22Rv1 (cell line): ENCODE measurements around the gene SPINT2.
A peak's percentile ranks its signal among the peaks of the same experiment; 100 is the strongest.

Experiments used
- H3K27ac ChIP-seq: fragments of 450-650 bp; 2 replicates; pipeline ENCODE4 v1.5.1; 2017
- ZFX ChIP-seq: fragments of 450-650 bp; IDR thresholded peaks from 2 replicates; pipeline ENCODE4 v1.6.1; 2017; ENCODE audit warnings: antibody characterized with exemption, borderline replicate concordance
- TF ChIP-seq, protein P1 (sequence below): fragments of 450-650 bp; IDR thresholded peaks from 2 replicates; pipeline ENCODE4 v1.5.1; 2017; ENCODE audit warnings: mild to moderate bottlenecking

The SPINT2 gene

DNA sequence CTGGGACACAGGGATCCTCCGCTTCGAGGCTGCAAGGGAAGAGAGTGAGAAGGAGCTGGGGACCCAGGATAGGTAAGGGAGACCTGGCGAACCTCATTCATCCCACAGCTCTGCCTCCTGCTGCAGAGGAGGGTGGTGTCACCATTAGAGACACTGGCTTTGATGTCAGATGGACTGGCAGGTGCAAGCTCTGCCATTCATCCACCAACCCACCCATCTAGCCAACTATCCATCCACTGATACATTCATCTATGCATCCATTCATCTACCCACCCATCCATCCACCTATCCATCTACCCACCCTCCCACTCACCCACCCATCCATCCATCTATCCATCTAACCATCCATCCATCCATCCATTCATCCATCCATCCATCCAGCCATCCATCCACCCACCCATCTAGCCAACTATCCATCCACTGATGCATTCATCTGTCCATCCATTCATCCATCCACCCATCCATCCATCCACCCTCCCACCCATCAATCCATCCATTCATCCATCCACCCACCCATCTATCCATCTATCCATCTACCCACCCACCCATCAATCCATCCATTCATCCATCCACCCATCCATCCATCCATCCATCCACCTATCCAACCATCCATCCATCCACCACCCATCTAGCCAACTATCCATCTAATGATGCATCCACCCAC lies 45.4 kb downstream of the SPINT2 start:
- TF ChIP-seq ZFX = no peak
- TF ChIP-seq, protein P1, sequence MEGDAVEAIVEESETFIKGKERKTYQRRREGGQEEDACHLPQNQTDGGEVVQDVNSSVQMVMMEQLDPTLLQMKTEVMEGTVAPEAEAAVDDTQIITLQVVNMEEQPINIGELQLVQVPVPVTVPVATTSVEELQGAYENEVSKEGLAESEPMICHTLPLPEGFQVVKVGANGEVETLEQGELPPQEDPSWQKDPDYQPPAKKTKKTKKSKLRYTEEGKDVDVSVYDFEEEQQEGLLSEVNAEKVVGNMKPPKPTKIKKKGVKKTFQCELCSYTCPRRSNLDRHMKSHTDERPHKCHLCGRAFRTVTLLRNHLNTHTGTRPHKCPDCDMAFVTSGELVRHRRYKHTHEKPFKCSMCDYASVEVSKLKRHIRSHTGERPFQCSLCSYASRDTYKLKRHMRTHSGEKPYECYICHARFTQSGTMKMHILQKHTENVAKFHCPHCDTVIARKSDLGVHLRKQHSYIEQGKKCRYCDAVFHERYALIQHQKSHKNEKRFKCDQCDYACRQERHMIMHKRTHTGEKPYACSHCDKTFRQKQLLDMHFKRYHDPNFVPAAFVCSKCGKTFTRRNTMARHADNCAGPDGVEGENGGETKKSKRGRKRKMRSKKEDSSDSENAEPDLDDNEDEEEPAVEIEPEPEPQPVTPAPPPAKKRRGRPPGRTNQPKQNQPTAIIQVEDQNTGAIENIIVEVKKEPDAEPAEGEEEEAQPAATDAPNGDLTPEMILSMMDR = no peak
- no peak overlapping the region for H3K27ac ChIP-seq

DNA sequence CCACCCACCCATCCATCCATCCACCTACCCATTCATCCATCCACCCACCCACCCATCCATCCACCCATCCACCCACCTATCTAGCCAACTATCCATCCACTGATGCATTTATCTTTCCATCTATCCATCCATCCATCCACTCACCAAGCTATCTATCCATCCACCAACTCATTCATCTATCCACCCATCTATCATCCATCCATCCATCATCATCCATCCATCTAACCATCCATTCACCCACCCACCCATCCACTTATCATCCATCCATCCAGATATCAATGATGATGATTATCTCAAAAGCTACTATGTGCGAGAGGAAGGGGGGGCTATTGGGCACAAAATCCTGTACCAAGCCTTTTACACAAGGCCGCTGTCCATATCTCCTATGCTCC lies 45.9 kb downstream of the SPINT2 start:
- H3K27ac ChIP-seq = no peak overlapping the region
- TF ChIP-seq, protein P1 = no peak
- no peak for TF ChIP-seq ZFX

DNA sequence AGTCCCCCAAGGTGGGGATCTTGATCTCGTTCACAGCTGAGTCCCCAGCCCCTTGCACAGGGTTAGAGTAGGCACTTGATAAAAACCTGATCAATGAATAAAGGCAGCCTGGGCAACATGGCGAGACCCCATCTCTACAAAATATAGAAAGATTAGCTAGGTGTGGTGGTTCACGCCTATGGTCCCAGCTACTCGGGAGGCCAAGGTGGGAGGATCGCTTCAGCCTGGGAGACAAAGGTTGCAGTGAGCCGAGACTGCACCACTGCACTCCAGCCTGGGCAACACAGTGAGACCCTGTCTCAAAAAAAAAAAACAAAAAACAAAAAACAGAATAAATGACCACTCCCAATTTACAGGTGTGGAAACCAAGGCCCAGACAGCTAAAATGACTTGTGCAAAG lies 46.6 kb downstream of the SPINT2 start:
- no peak overlapping the region for H3K27ac ChIP-seq
- TF ChIP-seq, protein P1 = no peak
- TF ChIP-seq ZFX = no peak

DNA sequence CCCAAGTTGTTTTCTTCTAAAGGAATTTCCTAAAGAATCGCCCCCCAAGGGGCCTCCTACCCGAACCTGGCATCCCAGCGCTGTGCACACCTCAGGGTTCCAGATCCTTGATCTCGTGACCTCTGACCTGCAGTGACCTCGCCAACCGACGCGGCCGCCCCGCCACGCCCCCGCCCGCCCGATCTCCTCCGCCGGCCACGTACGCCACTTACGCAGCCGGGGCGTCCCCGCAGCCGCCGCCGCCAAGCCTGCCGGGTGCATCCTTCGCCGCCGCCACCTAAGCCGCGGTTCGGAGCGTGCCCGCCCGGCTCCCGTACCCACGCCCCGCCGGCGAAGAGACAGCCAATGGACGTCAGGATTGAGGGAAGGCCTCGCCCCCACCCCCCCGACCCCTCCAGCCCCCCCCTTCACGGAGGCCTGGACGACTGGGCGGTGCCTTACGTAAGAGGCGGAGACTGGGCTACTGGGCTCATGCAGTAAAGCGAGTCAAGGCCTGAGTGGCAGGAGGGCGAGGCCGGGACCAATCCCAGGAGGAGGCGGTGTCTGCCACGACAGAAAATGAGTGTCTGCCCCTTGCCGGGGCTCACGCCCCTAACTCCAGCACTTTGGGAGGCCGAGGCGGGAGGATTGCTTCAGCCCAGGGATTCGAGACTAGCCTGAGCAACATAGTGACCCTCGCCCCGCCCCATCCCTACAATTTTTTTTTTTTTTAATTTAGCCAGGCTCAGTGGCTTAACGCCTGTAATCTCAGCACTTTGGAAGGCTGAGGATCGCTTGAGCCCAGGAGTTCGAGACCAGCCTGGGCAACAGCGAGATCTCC lies 51.5 kb downstream of the SPINT2 start, which contains the start of gene YIF1B:
Gene YIF1B, minus strand, starts transcription at position 291 of the 820 bp plus-strand sequence. Its CDS starts 30 bp downstream, at position 261.
- no peak for TF ChIP-seq ZFX
- TF ChIP-seq, protein P1 = no peak
- H3K27ac ChIP-seq = peak within 1 kb of the TSS; percentile 82

DNA sequence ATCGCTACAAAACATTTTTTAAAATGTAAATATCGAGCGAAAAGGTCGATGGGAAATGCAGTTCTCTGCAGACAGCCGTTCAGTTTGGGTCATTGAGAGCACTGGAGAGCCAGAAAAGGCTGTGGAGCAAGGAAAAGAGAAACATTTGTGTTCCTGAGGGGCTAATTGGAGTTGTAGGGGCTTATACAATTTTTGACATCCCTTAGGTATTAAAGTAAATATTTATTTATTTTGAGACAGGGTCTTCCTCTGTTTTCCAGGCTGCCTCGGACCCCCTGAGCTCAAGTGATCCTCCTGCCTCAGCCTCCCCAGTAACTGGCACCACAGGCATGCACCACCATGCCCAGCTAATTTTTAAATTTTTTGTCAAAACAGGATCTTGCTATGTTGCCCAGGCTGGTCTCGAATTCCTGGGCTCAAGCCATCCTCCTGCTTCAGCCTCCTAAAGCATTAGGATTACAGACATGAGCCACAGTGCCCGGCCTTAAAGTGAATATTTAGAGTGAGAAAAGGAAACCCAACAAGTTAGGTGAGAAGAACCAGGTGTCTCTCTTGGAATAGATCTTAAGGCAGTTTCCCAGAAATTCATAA lies 52.2 kb downstream of the SPINT2 start:
- no peak for TF ChIP-seq ZFX
- TF ChIP-seq, protein P1 = no peak
- peak overlapping the region; percentile 82 for H3K27ac ChIP-seq

DNA sequence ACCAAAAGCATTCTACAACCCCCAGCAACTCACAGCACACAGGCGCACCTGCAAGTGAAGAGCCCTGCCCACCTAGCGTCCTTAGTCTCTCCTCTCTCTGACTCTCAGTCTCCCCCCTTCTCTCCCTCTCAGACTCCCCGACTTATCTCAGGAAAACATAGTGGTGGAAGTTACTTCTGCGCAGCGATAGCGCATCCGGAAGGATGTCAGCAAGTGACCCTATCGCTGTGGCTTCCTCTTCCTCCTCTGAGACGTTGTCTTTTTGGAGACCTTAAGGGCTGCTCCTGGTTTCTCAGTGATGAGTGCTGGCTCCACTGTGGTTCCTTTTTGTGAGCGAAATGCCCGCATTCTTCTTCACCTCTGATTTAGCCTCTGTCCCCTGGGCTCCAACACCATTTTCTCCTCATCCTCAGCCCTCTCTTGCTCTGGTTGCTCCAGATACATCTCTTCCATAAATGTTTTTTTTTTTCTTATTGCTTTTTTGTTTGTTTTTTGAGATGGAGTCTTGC lies 52.8 kb downstream of the SPINT2 start:
- TF ChIP-seq ZFX = no peak
- TF ChIP-seq, protein P1 = no peak
- 0 out of 2 replicates have a peak overlapping the region, but pooled peaks have one; percentile 82 for H3K27ac ChIP-seq
